ENCODE results near the gene KCNK15.
A peak's percentile ranks its signal among the peaks of the same experiment; 100 is the strongest.

DNA sequence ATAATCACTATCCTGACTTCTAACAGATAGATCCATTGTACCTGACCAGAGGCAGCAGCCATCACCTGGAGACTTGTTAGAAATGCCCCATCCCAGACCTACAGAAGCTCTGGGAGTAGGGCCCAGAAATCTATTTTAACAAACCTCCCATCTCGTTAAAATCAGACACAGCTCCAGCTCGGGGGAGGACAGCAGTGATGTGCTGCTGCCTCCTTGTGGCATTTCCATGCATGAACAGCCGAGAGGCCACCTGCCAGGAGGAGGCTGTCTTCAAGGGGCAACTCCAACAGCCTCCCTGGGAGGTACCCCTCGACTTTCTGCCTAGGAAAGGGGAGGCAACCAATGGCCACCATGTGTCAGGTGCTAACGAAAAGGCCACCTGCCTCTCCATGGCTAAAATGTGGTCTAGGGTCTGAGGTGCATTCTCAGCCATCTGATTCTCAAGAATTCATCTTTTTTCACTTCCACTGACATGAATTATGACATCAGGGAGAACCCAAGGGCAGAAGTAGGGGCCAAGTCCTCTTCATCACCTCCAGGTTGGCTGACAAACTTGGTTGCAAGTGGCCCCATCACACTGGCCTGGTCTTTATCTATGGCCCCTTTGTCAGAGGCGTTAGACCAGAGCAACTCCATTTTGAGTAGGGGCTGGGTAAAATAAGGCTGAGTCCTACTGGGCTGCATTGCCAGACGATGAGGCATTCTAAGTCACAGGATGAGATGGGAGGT lies 12.2 kb upstream of the KCNK15 start:
- TF ChIP-seq, protein P1, sequence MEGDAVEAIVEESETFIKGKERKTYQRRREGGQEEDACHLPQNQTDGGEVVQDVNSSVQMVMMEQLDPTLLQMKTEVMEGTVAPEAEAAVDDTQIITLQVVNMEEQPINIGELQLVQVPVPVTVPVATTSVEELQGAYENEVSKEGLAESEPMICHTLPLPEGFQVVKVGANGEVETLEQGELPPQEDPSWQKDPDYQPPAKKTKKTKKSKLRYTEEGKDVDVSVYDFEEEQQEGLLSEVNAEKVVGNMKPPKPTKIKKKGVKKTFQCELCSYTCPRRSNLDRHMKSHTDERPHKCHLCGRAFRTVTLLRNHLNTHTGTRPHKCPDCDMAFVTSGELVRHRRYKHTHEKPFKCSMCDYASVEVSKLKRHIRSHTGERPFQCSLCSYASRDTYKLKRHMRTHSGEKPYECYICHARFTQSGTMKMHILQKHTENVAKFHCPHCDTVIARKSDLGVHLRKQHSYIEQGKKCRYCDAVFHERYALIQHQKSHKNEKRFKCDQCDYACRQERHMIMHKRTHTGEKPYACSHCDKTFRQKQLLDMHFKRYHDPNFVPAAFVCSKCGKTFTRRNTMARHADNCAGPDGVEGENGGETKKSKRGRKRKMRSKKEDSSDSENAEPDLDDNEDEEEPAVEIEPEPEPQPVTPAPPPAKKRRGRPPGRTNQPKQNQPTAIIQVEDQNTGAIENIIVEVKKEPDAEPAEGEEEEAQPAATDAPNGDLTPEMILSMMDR (IDR thresholded peaks at IDR 0.05) = peak; percentile 92
- no peak for TF ChIP-seq ZFX (IDR thresholded peaks at IDR 0.05; ENCODE audit: borderline replicate concordance)
